Measurements from ENCODE around the gene MYO1B.
"Not testable (repeated sequence)": the region's sequence is repeated elsewhere in the genome, so short reads cannot be mapped to it uniquely, and the experiment has no call there.

MYO1B gene

GRCh38 chr2:191417746-191418145 is 172.5 kb downstream of the MYO1B start:
- no peak for DNase-seq

GRCh38 chr2:191421950-191422349 is 176.7 kb downstream of the MYO1B start:
- no peak for DNase-seq

- DNase-seq = no peak
These were observed 181.8 kb downstream of the MYO1B start for GRCh38 chr2:191427031-191427430.

GRCh38 chr2:191428141-191428540 is 182.9 kb downstream of the MYO1B start:
- no peak for DNase-seq

GRCh38 chr2:191430476-191430875 is 185.3 kb downstream of the MYO1B start:
- DNase-seq = no peak

- no peak for DNase-seq
These were observed 186.9 kb downstream of the MYO1B start for GRCh38 chr2:191432121-191432520.

GRCh38 chr2:191434072-191434471 is 188.9 kb downstream of the MYO1B start:
- DNase-seq = no peak

- DNase-seq = no peak
These were observed 189.9 kb downstream of the MYO1B start for GRCh38 chr2:191435141-191435540.

- DNase-seq = no peak
These were observed 191.3 kb downstream of the MYO1B start for GRCh38 chr2:191436368-191437055.

GRCh38 chr2:191439481-191439880 is 194.3 kb downstream of the MYO1B start:
- DNase-seq = no peak

GRCh38 chr2:191441496-191442214 is 196.5 kb downstream of the MYO1B start:
- DNase-seq = no peak

GRCh38 chr2:191443446-191443845 is 198.2 kb downstream of the MYO1B start:
- DNase-seq = no peak

GRCh38 chr2:191446910-191447309 is 201.7 kb downstream of the MYO1B start:
- DNase-seq = no peak

GRCh38 chr2:191451116-191451515 is 205.9 kb downstream of the MYO1B start:
- DNase-seq = no peak

- no peak for DNase-seq
These were observed 206.9 kb downstream of the MYO1B start for GRCh38 chr2:191452065-191452464.

- no peak for DNase-seq
These were observed 208.6 kb downstream of the MYO1B start for GRCh38 chr2:191453761-191454160.

- not testable (repeated sequence) for DNase-seq
These were observed 211.3 kb downstream of the MYO1B start for GRCh38 chr2:191456506-191456905.

- DNase-seq = no peak
These were observed 214.0 kb downstream of the MYO1B start for GRCh38 chr2:191459158-191459557.

GRCh38 chr2:191462370-191462769 is 217.2 kb downstream of the MYO1B start:
- no peak for DNase-seq

- no peak for DNase-seq
These were observed 218.6 kb downstream of the MYO1B start for GRCh38 chr2:191463790-191464189.

GRCh38 chr2:191465766-191466420 is 220.7 kb downstream of the MYO1B start:
- no peak for DNase-seq

- no peak for DNase-seq
These were observed 221.9 kb downstream of the MYO1B start for GRCh38 chr2:191467113-191467512.

- DNase-seq = no peak
These were observed 225.1 kb downstream of the MYO1B start for GRCh38 chr2:191470306-191470705.

- DNase-seq = no peak
These were observed 229.3 kb downstream of the MYO1B start for GRCh38 chr2:191474464-191474863.

Data from activated CD4-positive, CD25-positive, alpha-beta regulatory T cell (primary cell).